ENCODE data around the gene CNTNAP2. TPM values are rescaled to one million over a fixed set of nuclear protein-coding genes. Genes with fewer than 3 reads are reported as not detected.
"Not testable (repeated sequence)": the region's sequence is repeated elsewhere in the genome, so short reads cannot be mapped to it uniquely, and the experiment has no call there.

CNTNAP2 gene
- polyA plus RNA-seq, 6 donors from 2014 or later: 38.2 to 132 (median 77.9) TPM

GRCh38 chr7:147106746-147107145 is 990.1 kb downstream of the CNTNAP2 start:
- no peak for DNase-seq
- Mint-ChIP-seq H3K9me3 (peaks cover 1 to 18% (median 8%) of the 10 kb centered on the region in 7 donors), H3K36me3 (no peaks in the 10 kb centered on the region), H3K4me1 (no peaks in the 10 kb centered on the region), H3K4me3 (no peak overlapping the region), H3K27ac (no peak overlapping the region), H3K27me3 (no peaks in the 10 kb centered on the region)
- ATAC-seq (ENCODE audit: low read depth in 2 of 2): no peak

DNA sequence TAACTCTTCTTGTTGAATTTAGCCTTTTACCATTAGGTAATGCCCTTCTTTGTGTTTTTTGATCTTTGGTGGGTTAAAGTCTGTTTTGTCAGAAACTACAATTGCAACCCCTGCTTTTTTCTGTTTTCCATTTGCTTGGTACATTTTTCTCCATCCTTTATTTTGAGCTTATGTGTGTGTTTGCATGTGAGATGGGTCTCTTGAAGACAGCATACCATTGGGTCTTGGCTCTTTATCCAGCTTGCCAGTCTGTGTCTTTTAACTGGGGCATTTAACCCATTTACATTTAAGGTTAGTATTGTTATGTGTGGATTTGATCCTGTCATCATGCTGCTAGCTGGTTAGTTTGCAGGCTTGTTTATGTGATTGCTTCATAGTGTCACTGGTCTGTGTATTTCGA is 997.9 kb downstream of the CNTNAP2 start:
- H3K9me3 Mint-ChIP-seq: peaks cover 21 to 46% (median 34%) of the 10 kb centered on the region in 7 donors
- not testable (repeated sequence) for H3K27me3 Mint-ChIP-seq; H3K4me3 Mint-ChIP-seq; ATAC-seq (ENCODE audit: low read depth in 2 of 2); H3K4me1 Mint-ChIP-seq; H3K27ac Mint-ChIP-seq; DNase-seq
- peaks cover 0 to 15% of the 10 kb centered on the region in 2 donors for H3K36me3 Mint-ChIP-seq

DNA sequence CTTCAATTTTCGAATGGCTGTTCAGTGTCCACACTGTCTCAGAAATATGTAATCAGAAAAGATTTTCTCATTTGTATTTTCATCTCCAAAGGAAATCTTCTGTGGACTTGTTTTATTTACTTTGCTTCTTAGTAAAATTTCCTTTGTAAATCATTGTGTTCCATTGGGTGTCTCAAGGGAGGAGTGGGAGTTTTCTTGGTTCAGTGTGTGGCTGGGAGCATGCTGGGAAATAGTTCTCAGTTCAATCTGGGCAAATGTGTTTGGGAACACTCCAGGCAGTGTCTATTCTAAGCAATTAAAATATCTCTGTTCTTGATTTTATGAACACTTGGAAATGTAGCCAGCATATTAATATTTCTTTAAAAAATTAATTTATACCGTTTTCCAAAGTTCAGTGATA is 1019.8 kb downstream of the CNTNAP2 start:
- no peak for ATAC-seq (ENCODE audit: low read depth in 2 of 2)
- no peak overlapping the region for H3K4me3 Mint-ChIP-seq
- H3K27ac Mint-ChIP-seq: no peak overlapping the region
- peaks cover 0 to 8% (median 0%) of the 10 kb centered on the region in 7 donors for H3K9me3 Mint-ChIP-seq
- DNase-seq: no peak
- H3K4me1 Mint-ChIP-seq: no peaks in the 10 kb centered on the region
- H3K36me3 Mint-ChIP-seq: no peaks in the 10 kb centered on the region
- no peaks in the 10 kb centered on the region for H3K27me3 Mint-ChIP-seq

DNA sequence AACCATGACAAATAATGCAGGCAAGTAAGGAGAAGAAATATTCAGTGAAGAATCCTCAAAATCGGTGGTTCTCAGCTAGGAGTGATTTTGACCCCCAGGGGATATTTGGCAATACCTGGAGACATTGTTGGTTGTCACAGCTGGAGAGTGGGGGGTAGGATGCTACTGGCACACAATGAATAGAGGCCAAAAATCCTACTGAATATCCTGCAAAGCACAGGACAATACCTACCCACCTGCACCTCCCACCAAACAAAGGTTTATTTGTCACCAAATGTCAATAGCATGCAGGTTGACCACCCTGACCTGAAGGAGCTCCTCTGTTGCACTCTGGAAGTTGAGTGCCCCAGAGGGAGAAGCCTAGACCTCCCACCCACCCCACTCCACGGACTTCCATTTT is 1028.6 kb downstream of the CNTNAP2 start:
- DNase-seq (no peak), ATAC-seq (ENCODE audit: low read depth in 2 of 2) (no peak)
- no peaks in the 10 kb centered on the region for H3K4me1 Mint-ChIP-seq
- H3K9me3 Mint-ChIP-seq: peaks cover 2 to 20% (median 6%) of the 10 kb centered on the region in 7 donors
- H3K27me3 Mint-ChIP-seq: no peaks in the 10 kb centered on the region
- H3K36me3 Mint-ChIP-seq: no peaks in the 10 kb centered on the region
- no peak overlapping the region for H3K27ac Mint-ChIP-seq
- H3K4me3 Mint-ChIP-seq: no peak overlapping the region

DNA sequence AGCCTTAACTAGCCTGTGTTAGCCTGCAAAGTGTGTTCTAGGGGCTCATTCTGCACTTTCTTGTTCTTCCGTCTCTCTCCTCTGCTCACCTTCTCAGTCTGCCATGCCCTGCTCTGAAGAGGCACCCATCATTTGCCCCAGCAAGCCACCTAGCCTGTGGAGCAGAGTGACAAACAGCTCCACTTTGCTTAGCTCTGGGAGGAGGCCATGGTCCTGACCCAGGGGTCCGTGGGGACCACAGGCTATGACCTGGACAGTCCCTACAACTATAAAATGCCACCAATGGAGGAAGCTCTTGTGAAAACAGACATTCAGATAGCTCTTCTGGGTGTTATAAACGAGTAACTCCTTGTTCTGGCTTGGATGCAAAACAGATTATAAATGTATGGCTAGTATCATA is 1029.6 kb downstream of the CNTNAP2 start:
- ATAC-seq (ENCODE audit: low read depth in 2 of 2): no peak
- Mint-ChIP-seq H3K9me3 (peaks cover 2 to 20% (median 4%) of the 10 kb centered on the region in 7 donors), H3K4me1 (no peaks in the 10 kb centered on the region), H3K36me3 (no peaks in the 10 kb centered on the region), H3K4me3 (no peak overlapping the region), H3K27ac (peak overlapping the region in 1 of 6 donors; percentile 34), H3K27me3 (no peaks in the 10 kb centered on the region)
- DNase-seq: no peak

DNA sequence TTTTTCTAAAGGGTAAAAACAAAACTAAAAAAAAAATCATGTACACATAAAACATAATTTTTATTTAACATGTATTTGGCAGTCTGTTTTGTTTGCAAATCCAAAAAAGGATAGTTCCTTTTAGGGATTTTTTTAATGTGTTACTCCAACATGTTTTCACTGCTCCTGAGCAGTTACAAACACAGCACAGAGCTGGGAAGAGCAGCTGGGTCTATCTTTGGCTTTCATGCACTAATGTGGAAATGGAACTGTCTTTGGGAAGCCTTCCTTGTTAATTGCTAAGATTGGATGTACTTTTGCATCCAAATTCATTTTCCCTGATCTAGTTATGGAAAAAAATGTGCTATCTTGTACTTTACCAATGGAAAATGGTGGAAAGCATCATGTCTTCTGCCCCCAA is 1035.1 kb downstream of the CNTNAP2 start:
- no peaks in the 10 kb centered on the region for H3K4me1 Mint-ChIP-seq
- peaks cover 0 to 19% (median 4%) of the 10 kb centered on the region in 7 donors for H3K9me3 Mint-ChIP-seq
- H3K4me3 Mint-ChIP-seq: no peak overlapping the region
- no peak overlapping the region for H3K27ac Mint-ChIP-seq
- H3K36me3 Mint-ChIP-seq: no peaks in the 10 kb centered on the region
- no peaks in the 10 kb centered on the region for H3K27me3 Mint-ChIP-seq
- no peak for ATAC-seq (ENCODE audit: low read depth in 2 of 2)
- no peak for DNase-seq

DNA sequence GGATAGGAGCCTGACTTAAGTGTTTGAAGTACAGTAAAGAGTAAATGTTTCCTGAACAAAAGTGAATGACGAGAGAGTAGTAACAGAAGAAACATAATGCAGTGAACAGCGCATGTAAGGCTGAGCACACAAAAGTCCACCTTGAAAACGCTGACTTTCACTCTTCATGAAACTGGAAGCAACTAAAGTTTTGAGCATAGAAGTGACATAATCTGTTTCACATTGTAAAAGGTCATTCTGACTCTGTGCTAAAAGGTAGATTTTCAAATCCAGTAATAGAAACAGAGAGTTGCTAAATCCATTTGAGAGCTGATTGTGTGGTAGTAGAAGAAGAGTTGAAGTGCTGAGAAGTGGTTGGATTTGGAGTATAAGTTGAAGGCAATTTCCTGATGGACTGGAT is 1037.0 kb downstream of the CNTNAP2 start:
- no peak overlapping the region for H3K27ac Mint-ChIP-seq
- H3K4me1 Mint-ChIP-seq: no peaks in the 10 kb centered on the region
- no peaks in the 10 kb centered on the region for H3K27me3 Mint-ChIP-seq
- H3K4me3 Mint-ChIP-seq: no peak overlapping the region
- H3K36me3 Mint-ChIP-seq: no peaks in the 10 kb centered on the region
- H3K9me3 Mint-ChIP-seq: peaks cover 0 to 14% (median 2%) of the 10 kb centered on the region in 7 donors
- no peak for DNase-seq
- no peak for ATAC-seq (ENCODE audit: low read depth in 2 of 2)

- no peak for ATAC-seq (ENCODE audit: low read depth in 2 of 2)
- no peaks in the 10 kb centered on the region for H3K27me3 Mint-ChIP-seq
- H3K4me1 Mint-ChIP-seq: no peaks in the 10 kb centered on the region
- DNase-seq: no peak
- H3K4me3 Mint-ChIP-seq: no peak overlapping the region
- no peak overlapping the region for H3K27ac Mint-ChIP-seq
- H3K36me3 Mint-ChIP-seq: no peaks in the 10 kb centered on the region
- peaks cover 0 to 4% (median 0%) of the 10 kb centered on the region in 7 donors for H3K9me3 Mint-ChIP-seq
Measured at GRCh38 chr7:147161405-147161804, 1044.8 kb downstream of the CNTNAP2 start.

- Mint-ChIP-seq H3K36me3 (no peaks in the 10 kb centered on the region), H3K27me3 (no peaks in the 10 kb centered on the region), H3K9me3 (peaks cover 0 to 6% (median 1%) of the 10 kb centered on the region in 7 donors), H3K27ac (no peak overlapping the region), H3K4me3 (peak overlapping the region in 1 of 8 donors; percentile 33), H3K4me1 (no peaks in the 10 kb centered on the region)
- ATAC-seq (ENCODE audit: low read depth in 2 of 2) (no peak), DNase-seq (no peak)
Measured at GRCh38 chr7:147170341-147171012, 1053.9 kb downstream of the CNTNAP2 start.

DNA sequence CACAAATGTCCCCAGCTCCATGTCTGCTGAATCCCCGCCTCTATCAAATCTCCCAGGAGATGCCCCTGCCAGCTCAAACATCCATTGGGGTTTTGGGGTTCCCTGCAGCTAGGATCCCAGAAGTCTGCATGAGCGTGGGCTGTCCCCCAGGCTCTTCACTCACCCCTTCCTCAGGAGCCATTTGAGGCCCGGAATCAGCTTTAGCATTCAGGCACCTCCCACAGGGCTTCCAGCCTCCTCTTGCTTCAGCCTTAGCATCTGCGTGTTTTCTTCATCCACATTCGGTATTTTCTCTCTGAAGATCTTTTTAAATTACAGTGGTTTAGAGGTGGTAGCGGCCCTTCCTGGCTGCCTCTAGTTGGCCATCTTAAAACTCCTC is 1054.4 kb downstream of the CNTNAP2 start:
- H3K27ac Mint-ChIP-seq: no peak overlapping the region
- ATAC-seq (ENCODE audit: low read depth in 2 of 2): no peak
- H3K4me3 Mint-ChIP-seq: no peak overlapping the region
- no peaks in the 10 kb centered on the region for H3K27me3 Mint-ChIP-seq
- peaks cover 0 to 6% (median 0%) of the 10 kb centered on the region in 7 donors for H3K9me3 Mint-ChIP-seq
- no peak for DNase-seq
- no peaks in the 10 kb centered on the region for H3K36me3 Mint-ChIP-seq
- H3K4me1 Mint-ChIP-seq: no peaks in the 10 kb centered on the region

DNA sequence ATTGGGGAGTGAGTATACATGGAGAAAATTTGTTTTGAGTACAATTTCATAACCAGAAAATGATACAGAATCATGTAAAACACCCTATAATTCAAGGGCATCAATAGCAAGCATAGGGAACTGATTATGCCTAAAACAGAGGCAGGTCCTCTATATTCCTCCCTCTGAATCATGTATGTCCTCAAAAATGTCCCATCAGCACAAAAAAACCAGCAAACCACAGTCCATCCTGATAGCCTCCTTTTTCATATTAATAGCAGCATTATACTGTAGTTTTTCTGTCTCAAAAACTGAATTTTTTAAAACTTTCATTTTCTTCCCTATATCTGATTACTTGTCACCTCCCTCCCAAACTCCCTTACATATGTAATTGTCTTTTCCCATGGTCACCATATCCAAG is 1057.3 kb downstream of the CNTNAP2 start:
- no peak overlapping the region for H3K4me3 Mint-ChIP-seq
- H3K36me3 Mint-ChIP-seq: no peaks in the 10 kb centered on the region
- no peak for ATAC-seq (ENCODE audit: low read depth in 2 of 2)

DNA sequence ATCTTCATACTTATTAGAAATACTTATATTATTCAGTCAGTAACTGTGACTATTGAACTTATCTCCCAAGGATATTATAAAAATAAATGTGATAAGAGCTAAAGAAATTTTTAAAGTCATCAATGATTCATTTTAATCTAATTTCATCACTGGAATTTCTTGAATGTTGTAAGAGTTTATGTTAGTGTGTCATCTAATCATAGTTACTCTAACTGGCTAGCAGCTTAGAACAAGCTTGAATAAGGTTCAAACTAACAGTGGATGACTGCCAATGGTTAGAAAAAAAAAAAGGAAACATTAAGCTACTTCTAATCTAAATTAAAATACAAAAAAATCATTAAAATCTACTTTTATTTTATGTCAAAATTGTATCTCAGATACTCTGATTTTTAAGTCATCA is 1066.3 kb downstream of the CNTNAP2 start:
- H3K27me3 Mint-ChIP-seq: no peaks in the 10 kb centered on the region
- ATAC-seq (ENCODE audit: low read depth in 2 of 2): no peak
- no peak overlapping the region for H3K27ac Mint-ChIP-seq
- no peak for DNase-seq
- H3K4me1 Mint-ChIP-seq: no peaks in the 10 kb centered on the region
- no peak overlapping the region for H3K4me3 Mint-ChIP-seq
- no peaks in the 10 kb centered on the region for H3K36me3 Mint-ChIP-seq
- peaks cover 0 to 14% (median 2%) of the 10 kb centered on the region in 7 donors for H3K9me3 Mint-ChIP-seq

More for the DNA sequence above, 1057.3 kb downstream of the CNTNAP2 start:
- Mint-ChIP-seq H3K4me1 (no peaks in the 10 kb centered on the region), H3K9me3 (peaks cover 0 to 5% (median 0%) of the 10 kb centered on the region in 7 donors), H3K27me3 (no peaks in the 10 kb centered on the region), H3K27ac (no peak overlapping the region)
- DNase-seq: no peak

- no peaks in the 10 kb centered on the region for H3K4me1 Mint-ChIP-seq
- no peak overlapping the region for H3K27ac Mint-ChIP-seq
- peaks cover 0 to 15% (median 2%) of the 10 kb centered on the region in 7 donors for H3K9me3 Mint-ChIP-seq
- no peaks in the 10 kb centered on the region for H3K36me3 Mint-ChIP-seq
- H3K4me3 Mint-ChIP-seq: no peak overlapping the region
- no peaks in the 10 kb centered on the region for H3K27me3 Mint-ChIP-seq
- ATAC-seq (ENCODE audit: low read depth in 2 of 2) (no peak), DNase-seq (no peak)
Measured at GRCh38 chr7:147183276-147183675, 1066.7 kb downstream of the CNTNAP2 start.

GRCh38 chr7:147188467-147188866 is 1071.9 kb downstream of the CNTNAP2 start:
- Mint-ChIP-seq H3K27ac (no peak overlapping the region), H3K36me3 (no peaks in the 10 kb centered on the region), H3K4me1 (no peaks in the 10 kb centered on the region), H3K4me3 (no peak overlapping the region), H3K9me3 (peaks cover 0 to 20% (median 2%) of the 10 kb centered on the region in 7 donors), H3K27me3 (no peaks in the 10 kb centered on the region)
- ATAC-seq (ENCODE audit: low read depth in 2 of 2) (no peak), DNase-seq (no peak)

Measured in naive B cell (primary cell).